Renal cortex interstitium (tissue), 11 donors: ENCODE data around the gene EFCAB14. TPM values are rescaled to one million over a fixed set of nuclear protein-coding genes. Genes with fewer than 3 reads are reported as not detected.
A peak's percentile ranks its signal among the peaks of the same experiment; 100 is the strongest.
"Not testable (repeated sequence)": the region's sequence is repeated elsewhere in the genome, so short reads cannot be mapped to it uniquely, and the experiment has no call there.

ENCODE experiments used
- DNase-seq, 11 donors: peaks; one replicate each; pipeline ENCODE4 v3.0.0-alpha.2; 2013; ENCODE audit warnings: low read depth in 9 of 11, low spot score in 4 of 11; ENCODE audit errors: extremely low read depth in 1 of 11
- polyA plus RNA-seq, 3 donors: library from polyadenylated mRNA; unstranded; fragments of 120-200 nt; gene quantifications; one replicate each; pipeline ENCODE4 v1.2.1, GENCODE V29; 2013; ENCODE audit not compliant: insufficient read length in 3 of 3

Gene EFCAB14
- polyA plus RNA-seq, 3 donors = 88.3 to 106 (median 92.0) TPM

- DNase-seq = no peak
Observed at GRCh38 chr1:46742069-46742468, 23.2 kb upstream of the EFCAB14 start.

DNA sequence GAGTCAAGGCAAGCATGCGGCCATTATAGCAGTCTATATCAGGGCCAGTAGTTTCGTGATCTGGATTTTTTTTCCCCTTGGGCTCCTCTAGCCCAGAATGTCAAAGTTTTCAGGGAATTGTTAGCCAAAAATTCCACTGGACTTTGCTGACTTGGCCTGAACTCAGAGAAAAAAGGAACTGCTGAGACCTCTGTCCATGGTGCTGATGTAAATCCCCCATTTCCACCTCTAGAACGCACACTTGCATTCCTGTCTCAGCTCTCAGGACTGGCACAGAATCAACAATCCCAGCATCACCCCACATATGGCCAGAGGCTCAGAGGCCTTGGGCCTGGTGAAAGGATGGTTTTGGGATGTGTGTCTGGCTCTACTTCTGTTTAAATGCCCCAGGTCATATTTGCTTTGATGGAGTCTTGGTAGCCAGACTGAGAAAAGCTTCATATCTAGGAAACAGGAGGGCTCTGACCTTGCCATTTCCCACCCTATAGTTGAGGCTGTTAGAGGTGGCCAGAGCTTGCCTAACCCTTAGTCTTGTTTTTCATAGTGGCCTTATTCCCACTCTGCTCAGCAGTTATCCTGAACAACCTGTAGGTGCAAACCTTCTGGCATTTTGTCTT is 16.9 kb upstream of the EFCAB14 start:
- peak in 7 of 11 donors; percentile 50 to 79 (median 63) for DNase-seq

DNA sequence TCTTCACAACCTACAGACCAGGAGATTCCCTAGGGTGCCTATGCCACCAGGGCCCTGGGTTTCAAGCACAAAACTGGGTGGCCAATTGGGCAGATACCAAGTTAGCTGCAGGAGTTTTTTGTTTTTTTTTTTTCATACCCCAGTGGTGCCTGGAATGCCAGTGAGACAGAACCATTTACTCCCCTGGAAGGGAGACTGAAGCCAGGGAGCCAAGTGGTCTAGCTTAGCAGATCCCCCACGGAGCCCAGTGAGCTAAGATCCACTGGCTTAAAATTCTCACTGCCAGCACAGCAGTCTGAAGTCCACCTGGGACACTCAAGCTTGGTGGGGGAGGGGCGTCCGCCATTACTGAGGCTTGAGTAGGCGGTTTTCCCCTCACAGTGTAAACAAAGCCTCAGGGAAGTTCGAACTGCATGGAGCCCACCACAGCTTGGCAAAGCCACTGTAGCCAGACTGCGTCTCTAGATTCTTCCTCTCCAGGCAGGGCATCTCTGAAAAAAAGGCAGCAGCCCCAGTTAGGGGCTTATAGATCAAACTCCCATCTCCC is 9.5 kb upstream of the EFCAB14 start:
- not testable (repeated sequence) for DNase-seq

DNA sequence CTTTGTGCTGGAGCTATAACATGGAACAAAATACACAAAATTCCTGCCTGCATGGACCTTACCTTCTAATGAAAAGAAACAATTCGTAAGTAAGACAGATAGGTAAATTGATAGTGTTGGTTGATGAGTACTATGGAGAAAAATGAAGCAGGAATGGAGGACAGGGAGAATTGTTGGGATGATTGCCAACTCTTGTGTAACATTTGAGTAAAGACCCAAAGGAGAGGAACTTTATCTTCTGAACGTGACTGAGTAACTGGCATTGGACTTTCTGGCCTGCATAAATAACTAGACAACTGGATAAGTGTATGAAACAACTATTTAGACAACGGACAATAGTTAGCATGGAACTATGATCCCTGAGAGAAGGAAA is 6.8 kb upstream of the EFCAB14 start:
- no peak for DNase-seq

DNA sequence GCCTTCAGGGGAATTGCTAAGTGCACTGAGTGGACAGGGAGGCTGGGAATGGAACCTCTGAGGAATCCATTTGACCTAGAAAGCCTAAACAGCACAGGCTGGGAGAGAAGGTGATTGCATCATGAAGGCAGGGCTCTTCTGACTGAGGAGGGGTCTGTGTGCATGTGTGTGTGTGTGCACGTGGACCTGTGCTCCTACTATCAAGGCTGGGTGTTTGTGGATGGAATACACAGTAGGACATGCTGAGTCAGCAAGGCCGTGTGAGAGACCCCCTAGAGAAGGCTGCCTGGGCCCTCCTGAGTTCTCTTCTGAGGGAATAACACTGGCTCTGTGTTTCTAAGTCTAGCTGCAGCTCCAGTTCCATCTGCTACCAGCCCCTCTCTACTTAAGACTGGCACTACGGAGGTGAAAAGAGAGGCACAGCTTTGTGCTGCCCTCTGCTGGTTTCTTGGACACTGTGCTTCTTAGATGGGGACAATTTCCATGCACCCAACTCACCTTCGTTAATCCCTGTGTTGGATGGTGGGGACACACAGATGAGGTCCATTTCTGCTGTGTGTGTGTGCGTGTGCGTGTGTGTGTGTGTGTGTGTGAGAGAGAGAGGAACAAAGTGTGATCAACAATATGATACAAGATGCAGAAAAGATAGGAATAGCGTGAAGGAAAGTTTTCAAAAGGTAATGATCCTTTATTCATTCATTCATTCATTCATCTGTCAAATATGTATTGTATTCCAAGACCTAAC is 6.2 kb upstream of the EFCAB14 start:
- peak; percentile 52 to 78 (median 68) for DNase-seq

- DNase-seq = no peak
Observed at GRCh38 chr1:46723901-46724300, 5.0 kb upstream of the EFCAB14 start.

DNA sequence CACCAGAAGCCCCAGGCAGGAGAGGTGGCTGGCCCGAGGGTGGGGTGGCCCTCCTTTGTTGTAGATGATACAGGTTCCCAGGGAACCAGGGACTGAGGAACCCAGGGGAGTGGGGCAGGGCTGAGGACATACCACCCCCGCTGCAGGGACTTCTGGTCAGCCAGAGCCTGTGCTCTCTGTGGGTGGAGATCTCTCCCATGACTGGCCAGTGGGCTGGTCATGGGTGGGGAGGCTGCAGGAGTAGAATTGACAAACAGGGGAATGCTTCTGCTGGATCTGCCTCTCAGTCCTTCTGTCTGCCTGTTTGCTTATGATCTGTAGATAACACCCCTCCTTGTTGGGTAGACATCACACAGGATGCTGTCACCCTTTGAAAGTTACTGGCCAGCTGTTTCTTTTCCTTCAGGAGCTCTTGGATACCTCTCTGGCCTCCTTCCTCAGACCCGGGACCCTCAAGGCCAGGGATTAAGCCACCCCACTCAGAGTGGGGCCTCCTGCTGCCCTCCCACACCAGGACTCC is 2.8 kb upstream of the EFCAB14 start:
- DNase-seq = no peak

GRCh38 chr1:46721204-46721603 is 2.3 kb upstream of the EFCAB14 start:
- no peak for DNase-seq

DNA sequence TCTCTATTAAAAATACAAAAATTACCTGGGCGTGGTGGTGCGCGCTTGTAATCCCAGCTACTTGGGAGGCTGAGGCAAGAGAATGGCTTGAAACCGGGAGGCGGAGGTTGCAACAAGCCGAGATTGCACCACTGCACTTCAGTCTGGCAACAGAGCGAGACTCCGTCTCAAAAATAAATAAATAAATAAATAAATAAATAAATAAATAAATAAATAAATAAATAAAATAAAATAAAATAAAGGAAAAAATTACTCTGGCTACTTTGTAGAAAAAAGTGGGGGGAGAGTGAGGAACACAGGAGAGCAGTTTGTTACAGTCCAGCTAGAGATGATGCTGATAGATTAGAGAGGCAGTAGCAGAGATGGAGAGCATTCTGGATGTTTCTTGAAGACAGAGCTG is 1.4 kb upstream of the EFCAB14 start:
- DNase-seq = not testable (repeated sequence)

DNA sequence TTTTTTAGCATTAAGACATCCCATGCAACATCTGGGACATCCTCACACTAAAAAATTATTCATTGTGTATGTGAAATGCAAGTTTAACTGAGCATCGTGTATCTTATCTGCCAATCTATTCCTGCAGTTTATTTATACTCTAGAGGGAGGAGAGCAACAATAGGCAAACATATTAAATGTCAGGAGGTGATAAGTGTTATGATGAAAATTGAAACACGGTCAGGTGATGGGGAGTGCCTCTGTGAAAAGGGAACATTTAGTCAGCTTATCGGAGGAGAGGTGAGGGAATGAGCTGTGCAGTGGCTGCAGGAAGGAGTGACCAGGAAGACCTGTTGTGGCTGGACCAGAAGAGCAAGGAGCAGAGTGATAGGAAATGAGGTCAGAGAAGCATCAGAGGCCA is 775 bp upstream of the EFCAB14 start:
- no peak for DNase-seq

DNA sequence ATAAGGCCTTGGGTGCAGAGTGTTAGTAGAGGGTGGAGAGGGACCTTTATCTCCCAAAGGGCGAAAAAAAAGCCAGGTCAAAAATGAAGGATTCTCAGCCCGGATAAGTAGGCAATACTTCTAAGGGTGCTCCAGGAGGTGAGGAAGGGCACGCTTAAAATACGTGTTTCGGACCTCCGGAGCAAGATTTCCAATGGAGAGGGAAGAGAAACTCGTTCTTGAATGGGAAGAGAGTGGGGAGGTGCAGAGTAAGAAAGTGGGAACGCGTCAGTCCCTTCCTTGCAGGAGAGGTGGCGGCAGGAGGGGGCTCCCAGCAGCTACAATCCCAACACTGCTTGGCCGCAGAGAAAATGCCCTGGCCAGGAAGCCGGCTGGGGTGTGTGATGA is 581 bp downstream of the EFCAB14 start:
- DNase-seq = no peak

GRCh38 chr1:46717654-46718053 is 1.3 kb downstream of the EFCAB14 start:
- DNase-seq = no peak

GRCh38 chr1:46714976-46715375 is 3.9 kb downstream of the EFCAB14 start:
- no peak for DNase-seq

- DNase-seq = no peak
Observed at GRCh38 chr1:46708121-46708520, 10.8 kb downstream of the EFCAB14 start.

DNA sequence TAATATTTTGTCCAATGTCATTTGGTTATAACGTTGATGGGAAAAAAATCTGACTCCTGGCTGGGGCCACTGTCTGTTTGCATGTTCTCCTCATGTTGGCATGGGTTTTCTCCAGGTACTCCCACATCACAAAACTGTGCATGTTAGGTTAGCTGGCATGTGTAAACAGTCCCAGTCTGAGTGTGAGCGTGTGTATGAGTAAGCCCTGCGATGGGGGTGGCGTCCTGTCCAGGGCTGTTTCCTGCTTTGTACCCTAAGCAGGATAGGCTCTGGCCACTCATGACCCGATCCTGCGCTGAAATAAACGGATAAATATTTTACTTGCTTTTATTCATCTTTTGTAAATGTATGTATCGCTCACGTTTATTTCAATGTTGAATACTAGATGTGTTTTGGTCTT is 13.5 kb downstream of the EFCAB14 start:
- no peak for DNase-seq

- DNase-seq = no peak
Observed at GRCh38 chr1:46703927-46704641, 14.8 kb downstream of the EFCAB14 start.

- DNase-seq = no peak
Observed at GRCh38 chr1:46699666-46700065, 19.2 kb downstream of the EFCAB14 start.

- DNase-seq = no peak
Observed at GRCh38 chr1:46697053-46697452, 21.9 kb downstream of the EFCAB14 start.

GRCh38 chr1:46694676-46695075 is 24.2 kb downstream of the EFCAB14 start:
- not testable (repeated sequence) for DNase-seq
